Esophagus mucosa (tissue), 1 donor: ENCODE results near the gene E2F1. TPM values are rescaled to one million over a fixed set of nuclear protein-coding genes. Genes with fewer than 3 reads are reported as not detected.
"Not testable (repeated sequence)": the region's sequence is repeated elsewhere in the genome, so short reads cannot be mapped to it uniquely, and the experiment has no call there.

Experiments
- ATAC-seq: fragments of 200-7000 bp; cut with Tn5 transposase; one replicate; pipeline ENCODE4 v1.9.1; 2020
- total RNA-seq: library from RNA; stranded (reverse); gene quantifications from one replicate; pipeline ENCODE4 v1.2.4, GENCODE V29; 2023
- donor health status: DM: yes; HTN: yes; CAD: no.

E2F1 gene
- total RNA-seq, 1 donor from 2014 or later = 3.7 TPM

GRCh38 chr20:33656783-33657703 lies 29.1 kb downstream of the E2F1 start:
- no peak for ATAC-seq

DNA sequence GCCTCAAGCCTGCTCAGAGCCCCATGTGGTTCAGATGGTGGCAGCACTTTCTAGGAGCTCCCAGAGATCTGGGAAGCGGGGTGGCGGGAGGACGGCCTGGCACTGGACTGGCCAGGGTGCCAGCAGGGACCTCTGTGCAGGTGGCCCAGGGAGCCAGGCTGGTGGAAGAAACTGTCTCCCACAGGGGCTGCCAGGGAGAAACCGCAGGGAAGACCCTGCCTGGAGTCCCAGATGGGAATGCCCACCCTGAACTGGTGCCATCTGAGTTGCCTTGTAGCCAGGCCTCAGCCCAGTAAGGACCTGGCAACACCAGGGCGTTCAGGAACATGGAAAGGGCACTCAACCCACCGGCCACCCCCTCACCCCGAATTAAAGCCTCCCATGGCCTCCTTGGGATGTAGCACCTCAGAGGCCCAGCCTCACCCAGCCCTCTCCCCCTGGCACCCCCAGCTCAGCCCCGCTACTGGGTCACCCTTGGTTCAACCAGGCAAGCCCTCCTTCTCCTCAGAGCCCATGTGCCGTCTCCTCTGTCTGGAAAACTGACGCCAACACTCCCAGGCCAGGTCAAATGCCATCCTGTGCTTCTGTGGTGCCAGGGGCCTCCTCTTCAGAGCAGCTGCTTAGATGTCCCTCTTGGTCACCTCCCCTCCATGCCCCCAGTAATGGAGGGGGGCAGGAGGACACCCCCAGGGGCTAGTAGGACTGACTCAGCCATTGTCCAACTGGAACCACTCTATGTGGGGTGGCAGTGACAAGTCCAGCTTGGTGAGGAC lies 30.0 kb downstream of the E2F1 start:
- ATAC-seq = no peak

GRCh38 chr20:33655164-33655563 lies 31.0 kb downstream of the E2F1 start:
- no peak for ATAC-seq

GRCh38 chr20:33654680-33655161 lies 31.5 kb downstream of the E2F1 start:
- ATAC-seq = no peak

- peak; percentile 68 for ATAC-seq
These were observed 32.1 kb downstream of the E2F1 start for GRCh38 chr20:33653900-33654596.

DNA sequence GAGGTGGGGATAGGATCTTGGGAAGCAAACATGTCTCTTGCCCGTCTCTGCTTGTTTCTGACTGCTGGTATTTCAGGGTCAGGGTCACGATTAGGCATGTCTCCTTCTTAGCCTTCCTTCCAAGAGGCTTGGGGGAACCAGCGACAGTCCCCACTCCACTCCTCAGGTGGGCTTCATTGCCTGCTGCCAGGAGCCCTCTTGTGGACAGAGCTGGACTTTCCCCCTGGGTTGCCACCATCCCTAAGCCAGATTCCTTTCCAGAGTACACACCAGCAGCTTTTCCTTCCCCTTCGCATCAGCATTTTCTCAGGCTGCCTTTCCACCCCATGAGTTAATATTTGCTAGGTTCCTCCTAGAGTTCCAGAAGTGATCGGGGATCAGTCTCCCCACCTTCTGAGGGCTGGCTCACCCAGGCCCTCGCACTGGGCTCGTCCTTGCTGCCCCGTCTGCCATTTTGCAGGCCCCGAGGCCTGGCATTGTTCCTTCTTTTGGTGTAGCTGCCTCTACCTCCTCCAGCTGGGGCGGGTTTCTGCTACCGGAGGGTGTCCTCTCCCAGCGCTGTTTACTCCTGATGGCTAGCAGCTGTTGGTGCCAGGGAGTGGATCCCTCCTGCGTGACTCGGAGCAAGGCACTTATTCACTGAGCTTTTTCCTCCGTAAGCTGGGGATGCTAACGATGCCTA lies 32.8 kb downstream of the E2F1 start:
- no peak for ATAC-seq

DNA sequence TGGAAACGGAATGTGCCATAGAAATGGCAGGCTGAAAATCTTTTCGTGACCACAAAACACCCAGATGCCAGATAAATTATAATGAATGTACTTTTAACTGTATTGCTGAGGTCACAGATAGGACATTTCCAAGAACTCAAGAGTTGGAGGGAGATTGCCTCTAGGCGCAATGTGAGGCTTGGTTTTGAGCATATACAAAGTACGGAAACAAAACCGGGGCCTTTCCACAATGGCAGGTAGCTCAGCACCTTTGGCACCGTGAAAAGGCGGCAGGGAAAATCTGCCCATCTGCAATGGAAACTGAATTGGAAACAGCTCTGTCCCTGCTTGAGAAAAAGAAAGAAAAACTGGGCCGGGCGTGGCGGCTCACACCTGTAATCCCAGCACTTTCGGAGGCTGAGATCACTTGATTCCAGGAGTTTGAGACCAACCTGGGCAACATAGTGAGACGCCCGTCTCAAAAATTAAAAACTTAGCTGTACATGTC lies 34.6 kb downstream of the E2F1 start:
- no peak for ATAC-seq

- peak; percentile 62 for ATAC-seq
These were observed 35.2 kb downstream of the E2F1 start for GRCh38 chr20:33650753-33651561.

GRCh38 chr20:33650111-33650752 lies 36.0 kb downstream of the E2F1 start:
- no peak for ATAC-seq

DNA sequence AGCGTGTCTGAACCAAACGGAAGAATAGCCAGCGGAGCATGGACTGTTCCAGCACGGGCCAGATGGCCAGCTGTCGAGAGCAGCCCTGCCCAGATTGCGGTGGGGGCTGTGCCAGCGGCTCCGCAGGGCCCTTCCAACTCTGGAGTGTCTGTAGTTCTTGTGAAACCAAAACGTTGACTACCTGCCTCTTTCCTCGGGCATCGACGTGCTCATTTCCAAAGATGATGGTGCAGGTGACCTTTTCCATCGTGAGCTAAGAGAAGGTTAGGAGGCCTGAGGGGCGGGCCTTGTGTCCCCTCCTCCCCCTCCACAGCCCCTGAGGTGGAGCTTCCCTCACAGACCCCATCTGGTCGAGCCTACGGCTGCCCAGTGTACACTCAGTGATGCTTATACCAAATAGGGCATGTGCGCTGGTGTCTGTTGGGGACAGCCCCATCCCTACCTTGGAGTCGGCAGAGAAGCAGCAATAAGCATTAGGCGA lies 36.9 kb downstream of the E2F1 start:
- ATAC-seq = no peak

DNA sequence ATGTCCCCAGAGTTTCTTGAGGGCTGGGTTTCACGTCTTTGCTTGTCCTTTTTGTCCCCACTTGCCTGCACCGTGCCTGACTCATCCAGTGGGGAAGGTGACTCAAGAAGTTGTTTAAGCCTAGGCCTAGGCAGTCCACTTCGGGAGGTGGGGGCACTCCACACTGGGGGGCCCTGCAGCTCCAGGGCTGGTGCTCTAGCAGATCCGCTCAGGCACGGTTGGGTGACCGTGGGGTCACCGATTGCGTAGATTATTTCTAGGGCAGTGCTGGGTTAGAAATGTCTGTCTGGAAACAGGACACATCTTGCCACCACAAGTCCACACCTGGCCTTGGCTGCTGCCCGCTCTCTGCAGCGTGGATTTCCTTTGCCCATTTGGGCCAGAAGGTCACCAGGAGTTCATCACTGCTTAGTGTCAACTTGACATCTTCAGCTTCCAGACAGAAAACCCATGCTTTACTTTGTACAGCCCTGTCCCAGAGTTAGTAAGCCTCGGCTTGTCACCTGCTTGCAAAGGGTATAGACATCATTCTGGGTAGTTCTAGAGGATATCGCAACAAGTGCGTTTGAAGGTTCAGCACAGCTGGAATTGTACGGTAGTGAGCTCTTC lies 37.7 kb downstream of the E2F1 start:
- peak; percentile 66 for ATAC-seq

- peak; percentile 41 for ATAC-seq
These were observed 38.4 kb downstream of the E2F1 start for GRCh38 chr20:33647603-33648395.

DNA sequence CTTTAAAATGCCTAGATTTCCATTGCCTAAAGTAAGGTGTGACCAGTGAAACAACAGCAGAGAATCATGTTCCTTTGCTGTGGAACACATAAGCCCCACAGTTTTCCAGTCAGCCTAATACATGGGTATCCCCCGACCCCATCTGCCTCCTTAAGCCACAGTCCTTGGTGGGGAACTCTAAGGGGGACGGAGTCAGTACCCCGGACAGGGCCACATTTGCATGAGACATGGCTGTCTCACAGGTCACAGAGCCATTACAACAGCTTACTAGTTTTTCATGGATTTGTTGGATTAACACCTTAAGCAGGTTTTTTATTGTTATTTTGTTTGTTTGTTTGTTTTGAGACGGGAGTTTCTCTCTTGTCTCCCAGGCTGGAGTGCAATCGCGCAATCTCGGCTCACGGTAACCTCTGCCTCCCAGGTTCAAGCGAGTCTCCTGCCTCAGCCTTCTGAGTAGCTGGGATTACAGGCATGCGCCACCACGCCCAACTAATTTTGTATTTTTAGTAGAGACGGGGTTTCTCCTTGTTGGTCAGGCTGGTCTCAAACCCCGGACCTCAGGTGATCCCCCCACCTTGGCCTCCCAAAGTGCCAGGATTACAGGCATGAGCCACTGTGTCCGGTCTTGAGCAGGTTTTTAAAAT lies 39.1 kb downstream of the E2F1 start:
- not testable (repeated sequence) for ATAC-seq

DNA sequence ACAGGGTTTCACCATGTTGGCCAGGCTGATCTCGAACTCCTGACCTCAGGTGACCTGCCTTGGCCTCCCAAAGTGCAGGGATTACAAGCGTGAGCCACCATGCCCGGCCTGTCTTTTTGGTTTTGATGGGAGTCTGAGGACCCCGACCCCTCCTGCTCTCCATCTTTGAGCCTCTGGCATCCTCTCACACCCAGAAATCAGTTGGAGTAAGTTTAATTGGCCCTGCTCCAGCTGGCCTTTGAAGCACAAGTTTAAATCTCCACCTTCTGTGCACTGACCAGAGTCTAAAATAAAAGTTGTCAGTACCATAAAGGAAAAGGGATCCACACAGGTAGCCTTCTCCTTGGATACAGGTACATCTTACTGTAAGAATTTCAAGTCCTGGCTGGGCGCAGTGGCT lies 40.0 kb downstream of the E2F1 start:
- no peak for ATAC-seq

- ATAC-seq = no peak
These were observed 40.8 kb downstream of the E2F1 start for GRCh38 chr20:33645396-33645795.

GRCh38 chr20:33645072-33645358 lies 41.2 kb downstream of the E2F1 start:
- no peak for ATAC-seq

GRCh38 chr20:33644313-33645071 lies 41.7 kb downstream of the E2F1 start:
- no peak for ATAC-seq

DNA sequence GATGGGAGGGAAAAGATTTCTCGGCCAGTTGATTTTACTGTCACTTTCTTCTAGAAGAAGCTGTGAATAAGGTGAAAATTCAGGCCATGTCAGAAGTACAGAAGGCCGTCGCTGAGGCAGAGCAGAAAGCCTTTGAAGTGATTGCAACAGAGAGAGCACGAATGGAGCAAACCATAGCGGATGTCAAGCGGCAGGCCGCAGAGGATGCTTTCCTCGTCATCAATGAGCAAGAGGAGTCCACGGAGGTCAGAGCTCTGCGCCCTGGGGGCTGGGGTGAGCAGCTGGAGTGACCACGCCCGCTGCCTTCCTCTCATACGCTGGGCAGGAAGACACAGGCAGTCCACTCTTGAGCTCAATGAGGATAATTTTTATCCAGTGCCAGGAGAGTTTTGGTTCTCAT lies 45.9 kb downstream of the E2F1 start:
- no peak for ATAC-seq
